Subcutaneous adipose tissue (tissue), 4 donors: ENCODE results near the gene ACOT11. TPM values are rescaled to one million over a fixed set of nuclear protein-coding genes. Genes with fewer than 3 reads are reported as not detected.

ENCODE experiments used
- total RNA-seq, 4 donors: library from RNA; depleted of rRNA; stranded (reverse); fragments of >200 nt; gene quantifications; one replicate each; pipeline ENCODE4 v1.1.0, GENCODE V29; 2016
- TF ChIP-seq, protein P1 (sequence below): fragments of 450-650 bp; IDR thresholded peaks from one replicate; pipeline ENCODE4 v1.5.1; 2016; ENCODE audit warnings: low read depth, mild to moderate bottlenecking, control low read depth, antibody characterized with exemption, moderate library complexity

ACOT11 gene
- 1 to 10 TPM; 1.3 to 6.6 (median 2.5) TPM for total RNA-seq

DNA sequence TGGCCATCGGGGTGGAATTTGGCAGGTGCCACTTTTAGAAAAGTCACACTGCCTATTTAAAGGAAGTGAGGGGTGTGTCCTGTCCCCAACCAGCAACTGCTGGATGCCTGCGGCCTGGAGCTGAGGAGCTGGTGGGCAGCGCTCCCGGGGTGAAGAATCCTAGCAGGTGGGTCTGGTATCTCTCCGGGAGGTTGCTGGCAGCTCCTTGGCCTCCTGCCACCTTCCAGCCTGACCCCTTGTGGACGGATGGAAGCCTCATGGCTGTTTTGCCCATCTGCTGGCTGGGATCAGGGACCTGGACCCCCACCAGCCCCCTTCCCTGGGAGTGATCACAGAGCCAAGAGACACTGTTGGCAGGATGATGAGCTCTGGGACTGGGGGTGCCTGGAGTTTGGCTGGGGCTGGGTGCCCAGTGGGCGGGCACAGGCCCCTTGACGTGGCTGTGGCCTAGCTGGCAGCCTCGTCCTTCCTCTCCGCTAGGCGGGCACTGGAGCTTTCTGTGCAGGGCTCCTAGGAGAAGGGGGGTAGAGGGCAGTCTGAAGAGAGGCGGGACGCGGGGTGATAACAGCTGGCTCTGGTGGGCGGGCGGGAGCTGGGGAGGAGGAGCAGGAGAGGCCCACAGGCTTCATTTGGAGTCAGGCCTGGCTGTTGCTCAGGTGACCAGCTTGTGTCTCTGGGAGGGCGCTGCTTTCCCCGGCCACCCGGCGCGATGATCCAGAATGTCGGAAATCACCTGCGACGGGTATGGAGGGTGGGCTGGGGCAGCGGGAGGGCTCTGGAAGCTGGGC lies at the start of gene ACOT11:
TSS of gene ACOT11 (plus strand) at position 628 of the 788 bp plus-strand sequence. CDS start at position 710, 82 bp downstream.
- TF ChIP-seq, protein P1, sequence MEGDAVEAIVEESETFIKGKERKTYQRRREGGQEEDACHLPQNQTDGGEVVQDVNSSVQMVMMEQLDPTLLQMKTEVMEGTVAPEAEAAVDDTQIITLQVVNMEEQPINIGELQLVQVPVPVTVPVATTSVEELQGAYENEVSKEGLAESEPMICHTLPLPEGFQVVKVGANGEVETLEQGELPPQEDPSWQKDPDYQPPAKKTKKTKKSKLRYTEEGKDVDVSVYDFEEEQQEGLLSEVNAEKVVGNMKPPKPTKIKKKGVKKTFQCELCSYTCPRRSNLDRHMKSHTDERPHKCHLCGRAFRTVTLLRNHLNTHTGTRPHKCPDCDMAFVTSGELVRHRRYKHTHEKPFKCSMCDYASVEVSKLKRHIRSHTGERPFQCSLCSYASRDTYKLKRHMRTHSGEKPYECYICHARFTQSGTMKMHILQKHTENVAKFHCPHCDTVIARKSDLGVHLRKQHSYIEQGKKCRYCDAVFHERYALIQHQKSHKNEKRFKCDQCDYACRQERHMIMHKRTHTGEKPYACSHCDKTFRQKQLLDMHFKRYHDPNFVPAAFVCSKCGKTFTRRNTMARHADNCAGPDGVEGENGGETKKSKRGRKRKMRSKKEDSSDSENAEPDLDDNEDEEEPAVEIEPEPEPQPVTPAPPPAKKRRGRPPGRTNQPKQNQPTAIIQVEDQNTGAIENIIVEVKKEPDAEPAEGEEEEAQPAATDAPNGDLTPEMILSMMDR, result no peak

DNA sequence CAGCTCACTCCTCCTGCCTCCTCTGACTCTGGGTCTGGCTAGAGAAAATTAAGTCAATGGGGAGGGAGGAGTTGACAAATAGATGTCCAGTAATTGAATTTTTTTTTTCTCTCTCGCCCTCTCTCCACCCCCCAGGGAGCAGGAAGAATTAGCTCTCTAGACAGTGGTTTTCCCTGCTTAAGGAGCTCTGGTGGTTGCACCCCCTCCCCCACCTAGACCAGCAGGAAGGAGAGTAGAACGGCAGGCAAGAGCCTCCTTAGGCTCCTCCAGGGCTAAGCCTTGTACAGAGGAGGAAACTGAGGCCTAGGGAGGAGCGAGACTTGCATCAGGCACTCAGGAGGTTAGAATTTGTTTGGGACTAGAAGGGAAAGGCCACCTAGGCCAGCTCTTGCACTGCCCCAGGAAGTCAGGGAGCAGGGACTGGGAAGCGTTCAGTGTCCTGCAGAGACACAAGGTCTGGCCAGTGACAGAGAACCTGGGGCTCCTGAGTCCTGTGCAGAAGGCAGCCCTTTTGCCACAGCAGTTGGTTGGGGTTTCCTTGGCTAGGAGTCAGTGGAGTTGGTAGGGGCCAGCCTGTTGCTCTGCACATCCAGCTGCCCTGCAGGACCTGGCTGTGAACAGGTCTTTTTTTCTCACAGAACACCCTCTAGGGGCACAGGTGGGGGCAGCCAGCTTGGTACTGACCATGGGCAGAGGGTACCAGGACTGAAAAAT lies 49.5 kb upstream of the ACOT11 start:
- TF ChIP-seq, protein P1, result no peak

DNA sequence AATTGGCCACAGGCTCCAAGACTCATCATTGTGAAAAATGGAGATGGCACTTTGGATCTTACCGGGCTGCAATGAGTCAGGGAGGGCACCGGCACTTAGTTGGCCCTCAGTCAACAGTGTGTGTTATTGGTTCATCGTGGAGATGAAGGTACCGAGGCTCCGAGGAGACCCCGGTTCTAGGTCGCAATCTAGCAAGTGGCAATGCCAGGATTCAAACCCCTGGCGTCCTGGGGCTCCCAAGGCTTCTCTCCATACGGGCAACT lies 49.0 kb upstream of the ACOT11 start:
- TF ChIP-seq, protein P1, result no peak

DNA sequence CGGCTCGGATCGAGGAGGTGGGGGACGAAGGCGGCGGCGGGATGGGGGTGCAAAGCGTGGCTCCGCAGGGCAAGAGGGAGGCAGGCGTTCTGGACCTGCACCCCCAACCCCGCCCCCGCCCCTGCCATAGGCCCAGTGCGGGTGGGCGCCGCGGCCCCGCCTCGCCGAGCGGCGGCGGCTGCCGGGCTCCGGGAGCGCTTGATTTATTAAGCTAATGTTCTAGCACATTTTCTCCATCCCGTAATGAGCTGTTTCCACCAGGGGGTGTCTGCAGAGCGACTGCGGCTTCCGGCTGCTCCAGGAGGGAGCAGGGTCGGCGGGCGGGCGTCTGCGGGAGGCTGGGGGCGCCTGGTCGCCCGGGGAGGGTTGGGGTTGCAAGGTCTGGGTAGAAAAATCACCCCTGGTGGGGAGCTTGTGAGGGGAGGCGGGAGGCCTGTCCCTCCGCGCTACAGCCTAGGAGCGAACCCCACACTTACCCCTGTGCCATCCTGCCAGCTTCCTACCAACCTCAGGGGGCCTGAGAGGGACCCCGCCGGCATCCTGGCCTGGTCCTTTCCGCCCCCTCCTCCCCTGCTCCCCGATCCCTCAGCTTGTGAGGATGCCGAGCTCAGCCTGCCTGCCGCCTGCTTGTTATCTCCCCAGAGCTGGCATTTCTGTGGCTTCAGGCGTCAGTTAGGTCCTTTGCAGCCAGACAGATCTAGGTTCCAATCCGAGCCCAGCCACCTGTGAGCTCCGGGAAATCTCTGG lies 48.5 kb upstream of the ACOT11 start:
- TF ChIP-seq, protein P1, result no peak

DNA sequence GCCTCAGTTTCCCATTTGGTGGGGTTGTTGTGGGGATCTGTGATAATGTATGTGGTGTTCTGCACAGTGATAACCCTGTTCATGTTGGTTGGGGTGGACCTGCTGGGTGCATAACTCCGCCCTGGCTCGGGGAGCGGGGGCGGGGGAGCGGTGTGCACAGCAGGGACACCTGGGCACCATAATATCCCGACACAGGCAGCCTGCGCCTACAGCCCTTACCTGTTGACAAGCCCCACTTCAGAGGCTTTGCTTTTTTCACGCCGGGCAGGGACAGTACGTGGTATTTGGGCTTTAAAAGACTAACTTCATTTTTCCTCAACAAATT lies 48.0 kb upstream of the ACOT11 start:
- TF ChIP-seq, protein P1, result no peak

DNA sequence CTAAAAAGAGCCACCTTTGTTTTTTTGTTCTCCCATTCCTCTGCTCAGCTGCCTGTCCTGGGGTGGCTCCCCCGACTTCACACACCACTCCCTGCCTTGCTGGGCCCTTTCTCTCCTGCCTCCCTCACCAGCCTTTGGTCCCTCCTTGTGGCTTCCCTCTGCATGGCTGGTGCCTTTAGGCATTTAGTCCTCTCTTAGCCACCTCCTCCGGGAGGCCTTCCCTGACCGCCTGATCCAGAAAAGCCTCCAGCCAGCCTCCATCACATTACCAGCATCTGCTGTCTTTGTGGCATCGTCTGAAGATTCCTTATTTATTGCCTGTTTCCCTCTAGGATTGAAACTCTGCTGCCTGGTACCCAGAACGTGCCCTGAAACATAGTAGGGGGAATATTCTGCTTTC lies 46.2 kb upstream of the ACOT11 start:
- TF ChIP-seq, protein P1, result no peak

DNA sequence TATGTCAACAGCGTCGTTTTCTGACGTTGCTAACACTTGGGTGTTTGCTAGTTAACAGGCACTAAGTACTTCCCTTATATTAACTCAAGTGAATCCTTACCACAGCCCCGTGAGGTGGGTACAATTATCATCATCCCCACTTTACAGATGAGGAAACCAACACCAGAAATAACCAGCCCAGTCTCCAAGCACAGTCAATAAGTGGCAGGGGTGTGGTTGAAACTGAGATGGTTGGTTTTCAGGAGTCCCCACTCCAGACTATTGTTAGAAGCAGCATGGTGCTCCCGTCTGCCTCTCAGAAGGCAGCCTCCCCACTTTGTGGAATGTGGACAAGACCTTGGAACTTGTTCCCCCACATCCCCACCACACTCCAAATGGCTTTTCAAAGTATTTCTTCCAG lies 45.7 kb upstream of the ACOT11 start:
- TF ChIP-seq, protein P1, result no peak
